AG09309 (cell line): Measurements from ENCODE around the gene RER1.
A peak's percentile ranks its signal among the peaks of the same experiment; 100 is the strongest.

Source experiments
- DNase-seq: peaks from one replicate; pipeline ENCODE4 v3.0.0-alpha.2; 2010; ENCODE audit warnings: low read depth
- H3K4me3 ChIP-seq: 2 replicates; pipeline ENCODE4 v1.5.1; 2011; ENCODE audit warnings: mild to moderate bottlenecking, low read depth, low read length, moderate library complexity; ENCODE audit not compliant: control insufficient read depth
- TF ChIP-seq, protein P1 (sequence below): IDR thresholded peaks from 2 replicates; pipeline ENCODE4 v1.5.1; 2011; ENCODE audit warnings: mild to moderate bottlenecking, low read depth, low read length, inconsistent platforms; ENCODE audit not compliant: insufficient read depth, control insufficient read depth; ENCODE audit errors: missing control alignments

The RER1 gene

DNA sequence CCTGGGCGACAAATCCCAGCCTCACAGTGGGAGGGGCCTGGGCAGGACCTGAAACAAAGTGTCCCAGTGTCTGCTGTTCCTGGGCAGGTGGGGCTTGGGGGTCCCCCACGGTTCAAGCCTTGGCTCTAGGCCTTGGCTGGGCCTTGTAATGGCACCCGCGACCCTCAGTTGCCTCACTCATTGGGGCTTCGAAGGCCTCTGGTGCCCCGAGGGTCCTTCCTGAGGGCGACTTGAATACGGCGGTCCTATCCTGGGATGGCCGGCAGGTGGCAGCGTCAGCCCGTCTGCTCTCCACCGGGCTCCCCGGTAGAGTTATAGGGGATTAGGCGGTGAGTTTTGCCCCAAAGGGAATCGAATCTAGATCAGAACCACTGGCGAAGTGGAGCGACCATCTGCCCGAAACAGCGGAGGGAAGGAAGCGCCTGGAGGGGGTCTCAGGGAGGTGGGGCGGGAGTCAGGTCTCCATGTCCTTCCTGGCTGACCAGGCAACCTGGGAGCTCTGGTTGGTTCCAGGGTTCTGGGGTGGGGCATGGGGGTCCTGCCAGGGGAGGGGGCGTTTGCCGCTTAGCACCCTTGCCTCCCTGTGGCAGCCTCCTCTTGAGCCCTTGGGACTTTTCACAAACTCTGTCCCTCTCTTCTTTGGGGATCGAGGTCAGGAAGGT is 22.8 kb downstream of the RER1 start:
- no peak overlapping the region for H3K4me3 ChIP-seq
- TF ChIP-seq, protein P1, sequence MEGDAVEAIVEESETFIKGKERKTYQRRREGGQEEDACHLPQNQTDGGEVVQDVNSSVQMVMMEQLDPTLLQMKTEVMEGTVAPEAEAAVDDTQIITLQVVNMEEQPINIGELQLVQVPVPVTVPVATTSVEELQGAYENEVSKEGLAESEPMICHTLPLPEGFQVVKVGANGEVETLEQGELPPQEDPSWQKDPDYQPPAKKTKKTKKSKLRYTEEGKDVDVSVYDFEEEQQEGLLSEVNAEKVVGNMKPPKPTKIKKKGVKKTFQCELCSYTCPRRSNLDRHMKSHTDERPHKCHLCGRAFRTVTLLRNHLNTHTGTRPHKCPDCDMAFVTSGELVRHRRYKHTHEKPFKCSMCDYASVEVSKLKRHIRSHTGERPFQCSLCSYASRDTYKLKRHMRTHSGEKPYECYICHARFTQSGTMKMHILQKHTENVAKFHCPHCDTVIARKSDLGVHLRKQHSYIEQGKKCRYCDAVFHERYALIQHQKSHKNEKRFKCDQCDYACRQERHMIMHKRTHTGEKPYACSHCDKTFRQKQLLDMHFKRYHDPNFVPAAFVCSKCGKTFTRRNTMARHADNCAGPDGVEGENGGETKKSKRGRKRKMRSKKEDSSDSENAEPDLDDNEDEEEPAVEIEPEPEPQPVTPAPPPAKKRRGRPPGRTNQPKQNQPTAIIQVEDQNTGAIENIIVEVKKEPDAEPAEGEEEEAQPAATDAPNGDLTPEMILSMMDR: peak; percentile 94
- no peak for DNase-seq

DNA sequence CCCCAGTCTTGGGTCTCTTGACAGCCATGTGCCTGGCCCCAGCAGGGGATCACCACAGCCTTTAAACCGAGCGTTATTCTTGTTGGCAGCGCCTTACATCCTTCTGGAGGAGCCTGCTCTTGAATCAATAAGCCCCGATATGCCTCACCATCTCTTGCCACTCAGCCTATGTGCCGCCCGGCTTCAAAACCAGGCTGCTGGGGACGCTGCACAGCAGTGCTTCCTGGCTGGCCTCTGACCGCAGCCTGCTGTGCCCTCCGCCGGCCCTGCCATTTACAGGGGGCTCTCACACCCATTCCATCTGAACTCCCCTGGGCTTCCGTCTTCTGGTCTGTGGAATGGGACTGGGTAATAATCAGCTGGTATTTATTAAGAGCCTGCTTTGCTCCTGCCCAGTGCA is 23.7 kb downstream of the RER1 start:
- DNase-seq: no peak
- H3K4me3 ChIP-seq: no peak overlapping the region
- TF ChIP-seq, protein P1: no peak

DNA sequence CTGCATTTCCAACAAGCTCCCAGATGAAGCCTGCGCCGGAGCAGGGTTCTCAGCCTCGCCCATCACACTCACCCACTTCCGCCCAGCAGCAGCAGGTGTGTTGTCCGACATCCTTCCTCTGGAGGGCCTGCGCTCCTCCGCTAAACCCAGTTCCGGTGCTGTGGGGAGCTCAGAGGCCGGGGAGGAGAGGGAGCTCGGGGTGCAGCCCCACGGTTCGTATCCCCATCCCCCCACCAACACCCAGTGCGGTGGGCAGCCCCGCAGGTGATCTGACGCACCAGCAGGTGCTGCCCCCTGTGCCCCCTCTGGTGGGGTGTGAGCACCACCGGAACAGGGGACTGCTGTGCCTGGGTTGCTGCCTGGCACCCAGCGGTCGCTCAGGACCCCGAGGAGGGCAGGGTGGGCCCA is 24.2 kb downstream of the RER1 start:
- no peak for DNase-seq
- no peak overlapping the region for H3K4me3 ChIP-seq
- TF ChIP-seq, protein P1: no peak

DNA sequence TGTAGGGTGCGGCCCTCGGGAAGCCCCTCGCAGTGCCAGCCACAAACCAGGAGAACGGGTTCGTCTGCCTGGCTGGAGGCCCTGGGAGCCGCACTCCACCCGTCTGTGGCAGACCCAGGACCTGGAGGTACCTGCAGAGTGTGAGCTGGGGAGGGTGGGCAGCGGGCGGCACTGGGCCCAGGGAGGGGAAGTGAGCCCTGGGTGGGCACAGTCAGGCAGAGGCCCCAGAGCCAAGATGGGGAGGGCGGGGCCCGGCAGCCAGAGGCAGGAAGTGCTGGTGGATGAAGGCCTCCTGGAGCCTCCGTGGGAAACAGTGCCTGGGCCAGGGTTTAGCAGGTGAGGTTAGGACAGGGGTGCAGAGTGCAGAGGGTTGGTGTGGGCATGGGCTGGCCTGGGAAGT is 24.8 kb downstream of the RER1 start:
- no peak for DNase-seq
- H3K4me3 ChIP-seq: no peak overlapping the region
- TF ChIP-seq, protein P1: no peak

DNA sequence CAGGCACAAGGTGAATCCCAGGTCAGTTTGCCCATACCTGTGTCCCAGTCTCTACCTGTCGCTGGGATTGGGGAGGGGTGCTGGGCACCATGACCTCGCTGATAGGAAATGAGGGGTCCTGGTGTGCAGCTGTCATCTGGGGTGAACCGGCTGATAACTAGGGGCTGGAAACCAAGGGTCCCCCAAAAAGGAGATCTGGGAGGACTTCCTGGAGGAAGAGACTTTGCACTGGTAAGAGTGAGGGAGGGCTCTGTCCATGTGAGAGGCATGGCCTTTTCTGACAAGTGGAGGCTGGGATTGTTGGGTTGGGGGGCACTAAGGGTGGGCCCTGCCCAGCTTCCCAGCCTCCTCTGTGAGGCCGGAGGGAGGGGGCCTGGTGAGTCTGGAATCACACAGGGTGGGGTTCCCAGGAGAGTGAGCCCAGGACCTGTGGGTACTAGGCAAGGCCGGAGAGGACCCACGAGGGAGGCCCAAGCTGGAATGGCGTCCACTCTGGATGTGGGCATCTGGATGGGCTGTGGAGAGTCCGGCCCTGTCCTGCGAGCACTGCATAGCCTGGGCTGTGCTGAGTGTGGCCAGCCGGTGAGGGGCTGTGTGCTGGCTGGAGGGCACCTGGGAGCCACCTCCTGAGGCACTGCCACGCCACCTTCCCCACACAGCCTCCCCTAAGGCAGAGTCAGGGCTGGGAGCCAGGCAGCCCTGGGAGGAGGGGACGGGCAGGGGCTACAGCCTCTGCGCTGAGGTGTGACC is 25.6 kb downstream of the RER1 start:
- TF ChIP-seq, protein P1: no peak

DNA sequence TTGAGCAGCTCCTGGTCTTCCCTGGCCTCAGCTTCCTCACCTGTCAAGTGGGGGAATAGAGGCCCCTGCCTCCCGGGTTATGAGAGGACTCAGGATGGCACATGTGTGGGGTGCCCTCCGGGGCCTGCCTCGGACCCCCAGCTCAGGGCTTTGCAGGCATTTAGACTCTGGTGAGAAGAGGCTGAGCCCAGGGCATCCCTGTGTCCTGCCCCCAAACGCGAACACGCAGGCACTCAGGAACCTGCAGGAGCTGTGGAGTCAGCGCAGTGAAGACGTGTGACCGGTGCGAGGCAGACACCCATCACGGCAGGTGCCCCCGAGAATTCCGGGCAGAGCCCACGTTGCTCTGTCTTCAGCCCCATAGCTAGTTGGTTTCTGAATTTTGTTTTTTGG is 26.2 kb downstream of the RER1 start:
- TF ChIP-seq, protein P1: no peak
- H3K4me3 ChIP-seq: no peak overlapping the region
- DNase-seq: no peak

More for the DNA sequence above, 25.6 kb downstream of the RER1 start:
- H3K4me3 ChIP-seq: no peak overlapping the region
- no peak for DNase-seq
